ENCODE results near the gene RAB11FIP4. TPM values are rescaled to one million over a fixed set of nuclear protein-coding genes. Genes with fewer than 3 reads are reported as not detected.

RAB11FIP4 gene
- total RNA-seq, 4 donors from 2014 or later, result 9.9 to 23.6 (median 16.1) TPM

DNA sequence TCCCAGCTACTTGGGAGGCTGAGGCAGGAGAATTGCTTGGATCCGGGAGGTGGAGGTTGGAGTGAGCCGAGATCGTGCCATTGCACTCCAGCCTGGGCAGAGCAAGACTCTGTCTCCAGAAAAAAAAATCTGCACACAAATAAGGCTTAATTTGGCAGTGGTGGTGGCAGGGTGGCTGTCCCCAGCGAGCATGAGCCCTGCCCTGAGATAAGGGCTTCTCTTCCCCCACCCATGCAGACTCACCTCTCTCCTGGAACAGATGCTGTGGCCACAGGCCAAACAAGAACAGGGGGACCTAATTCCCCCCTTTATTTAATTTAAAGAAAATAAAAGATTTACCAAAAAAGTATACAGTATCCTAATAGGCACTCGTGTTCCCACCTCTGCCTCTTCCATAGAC is 157.2 kb downstream of the RAB11FIP4 start:
- no peaks in the 10 kb centered on the region for H3K36me3 ChIP-seq
- no peak for TF ChIP-seq POLR2A (IDR thresholded peaks at IDR 0.05)
- TF ChIP-seq, protein P1, sequence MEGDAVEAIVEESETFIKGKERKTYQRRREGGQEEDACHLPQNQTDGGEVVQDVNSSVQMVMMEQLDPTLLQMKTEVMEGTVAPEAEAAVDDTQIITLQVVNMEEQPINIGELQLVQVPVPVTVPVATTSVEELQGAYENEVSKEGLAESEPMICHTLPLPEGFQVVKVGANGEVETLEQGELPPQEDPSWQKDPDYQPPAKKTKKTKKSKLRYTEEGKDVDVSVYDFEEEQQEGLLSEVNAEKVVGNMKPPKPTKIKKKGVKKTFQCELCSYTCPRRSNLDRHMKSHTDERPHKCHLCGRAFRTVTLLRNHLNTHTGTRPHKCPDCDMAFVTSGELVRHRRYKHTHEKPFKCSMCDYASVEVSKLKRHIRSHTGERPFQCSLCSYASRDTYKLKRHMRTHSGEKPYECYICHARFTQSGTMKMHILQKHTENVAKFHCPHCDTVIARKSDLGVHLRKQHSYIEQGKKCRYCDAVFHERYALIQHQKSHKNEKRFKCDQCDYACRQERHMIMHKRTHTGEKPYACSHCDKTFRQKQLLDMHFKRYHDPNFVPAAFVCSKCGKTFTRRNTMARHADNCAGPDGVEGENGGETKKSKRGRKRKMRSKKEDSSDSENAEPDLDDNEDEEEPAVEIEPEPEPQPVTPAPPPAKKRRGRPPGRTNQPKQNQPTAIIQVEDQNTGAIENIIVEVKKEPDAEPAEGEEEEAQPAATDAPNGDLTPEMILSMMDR (IDR thresholded peaks at IDR 0.05), result no peak
- WGBS, 2 donors, result 47 to 48% methylated on average over 5 of the region's 5 CpGs
- peaks cover 0 to 24% (median 0%) of the 10 kb centered on the region in 3 donors for H3K4me1 ChIP-seq
- peak overlapping the region; percentile 87 to 96 (median 91) for H3K4me3 ChIP-seq
- no peaks in the 10 kb centered on the region for H3K27me3 ChIP-seq
- no peak for DNase-seq
- no peaks in the 10 kb centered on the region for H3K9me3 ChIP-seq
- intact Hi-C loops (cut with DNase I), result no loop called here
- peak overlapping the region; percentile 90 to 97 (median 94) for H3K27ac ChIP-seq

DNA sequence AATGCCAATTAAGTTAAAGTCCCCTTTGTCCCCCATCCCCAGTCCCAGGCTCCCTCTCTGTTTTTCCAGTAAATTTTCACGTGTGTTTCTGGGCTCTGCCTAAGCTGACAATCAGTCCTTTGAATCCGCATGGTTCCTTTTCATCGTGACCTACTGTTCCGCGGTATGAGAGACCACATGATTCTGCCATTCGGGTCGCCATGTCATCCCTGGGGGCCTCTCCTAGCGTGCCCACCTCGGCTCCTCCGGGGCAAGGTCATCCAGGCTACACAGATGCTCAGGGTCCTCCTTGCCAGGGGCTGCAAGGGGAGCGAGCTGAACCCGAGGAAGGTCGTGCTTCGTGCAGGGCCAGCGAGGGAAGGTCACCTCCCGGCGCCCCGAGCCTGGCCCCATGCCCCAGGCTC is 157.6 kb downstream of the RAB11FIP4 start:
- intact Hi-C loops (cut with DNase I), result no loop called here
- DNase-seq, result no peak

DNA sequence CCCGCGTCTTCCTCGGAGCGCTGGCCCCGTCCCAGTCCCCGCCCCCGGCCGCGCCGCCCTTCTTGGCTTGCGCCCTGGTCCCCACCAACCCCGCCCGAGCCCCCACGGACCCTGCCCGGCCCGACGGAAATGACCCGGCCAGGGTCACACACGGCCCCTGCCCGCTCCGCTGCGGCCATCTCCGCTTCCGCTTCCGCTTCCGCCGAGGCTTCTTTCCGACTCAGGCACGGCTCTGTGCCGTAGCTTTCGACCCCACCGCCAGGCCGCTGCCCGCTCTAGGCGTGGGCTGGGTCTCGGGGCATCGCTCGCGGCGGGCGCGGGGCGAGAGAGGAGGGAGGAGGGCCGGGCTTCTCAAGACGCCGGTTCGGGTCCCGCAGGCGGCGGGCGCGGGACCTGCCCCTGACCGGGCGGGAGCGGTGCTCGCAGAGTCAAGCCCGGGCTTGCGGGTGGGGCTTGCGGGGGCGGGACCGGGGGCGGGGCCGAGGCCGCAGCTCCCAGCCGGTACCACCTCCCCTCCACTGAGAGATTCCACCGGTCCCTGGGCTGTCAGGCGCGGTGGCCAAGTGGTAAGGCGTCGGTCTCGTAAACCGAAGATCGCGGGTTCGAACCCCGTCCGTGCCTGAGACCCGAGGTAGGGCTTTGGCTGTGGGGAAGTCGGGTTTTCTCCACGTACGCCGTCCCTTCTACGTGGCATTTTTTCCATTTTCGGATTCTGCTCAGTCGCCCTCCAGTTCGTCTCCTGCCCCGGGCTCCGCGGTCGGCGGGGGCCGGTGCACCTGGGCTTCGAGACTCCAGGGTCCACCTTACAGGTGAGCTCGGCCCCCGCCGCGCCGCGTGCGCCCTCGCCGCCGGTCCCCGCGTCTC is 158.3 kb downstream of the RAB11FIP4 start:
- no peaks in the 10 kb centered on the region for H3K9me3 ChIP-seq
- peaks cover 0 to 20% (median 0%) of the 10 kb centered on the region in 3 donors for H3K4me1 ChIP-seq
- H3K27me3 ChIP-seq, result no peaks in the 10 kb centered on the region
- peak overlapping the region; percentile 87 to 96 (median 91) for H3K4me3 ChIP-seq
- peak overlapping the region; percentile 90 to 97 (median 94) for H3K27ac ChIP-seq
- WGBS, 2 donors, result 0 to 1% methylated on average over 14 to 19 of the region's 105 CpGs
- H3K36me3 ChIP-seq, result no peaks in the 10 kb centered on the region
- intact Hi-C loops (cut with DNase I), result no loop called here
- peak; percentile 62 for DNase-seq
- TF ChIP-seq, protein P1 (IDR thresholded peaks at IDR 0.05), result peak in 2 of 6 experiments; percentile 7 to 20
- TF ChIP-seq POLR2A (IDR thresholded peaks at IDR 0.05), result peak in 1 of 4 donors; percentile 68

More for the DNA sequence above, 157.6 kb downstream of the RAB11FIP4 start:
- Histone ChIP-seq H3K36me3 (no peaks in the 10 kb centered on the region), H3K4me1 (peaks cover 0 to 23% (median 0%) of the 10 kb centered on the region in 3 donors), H3K27me3 (no peaks in the 10 kb centered on the region), H3K9me3 (no peaks in the 10 kb centered on the region), H3K27ac (peak overlapping the region; percentile 90 to 97 (median 94)), H3K4me3 (peak overlapping the region; percentile 87 to 96 (median 91))
- 1% methylated on average over 6 to 10 of the region's 18 CpGs for WGBS, 2 donors
- TF ChIP-seq, protein P1 (IDR thresholded peaks at IDR 0.05), result no peak
- no peak for TF ChIP-seq POLR2A (IDR thresholded peaks at IDR 0.05)

DNA sequence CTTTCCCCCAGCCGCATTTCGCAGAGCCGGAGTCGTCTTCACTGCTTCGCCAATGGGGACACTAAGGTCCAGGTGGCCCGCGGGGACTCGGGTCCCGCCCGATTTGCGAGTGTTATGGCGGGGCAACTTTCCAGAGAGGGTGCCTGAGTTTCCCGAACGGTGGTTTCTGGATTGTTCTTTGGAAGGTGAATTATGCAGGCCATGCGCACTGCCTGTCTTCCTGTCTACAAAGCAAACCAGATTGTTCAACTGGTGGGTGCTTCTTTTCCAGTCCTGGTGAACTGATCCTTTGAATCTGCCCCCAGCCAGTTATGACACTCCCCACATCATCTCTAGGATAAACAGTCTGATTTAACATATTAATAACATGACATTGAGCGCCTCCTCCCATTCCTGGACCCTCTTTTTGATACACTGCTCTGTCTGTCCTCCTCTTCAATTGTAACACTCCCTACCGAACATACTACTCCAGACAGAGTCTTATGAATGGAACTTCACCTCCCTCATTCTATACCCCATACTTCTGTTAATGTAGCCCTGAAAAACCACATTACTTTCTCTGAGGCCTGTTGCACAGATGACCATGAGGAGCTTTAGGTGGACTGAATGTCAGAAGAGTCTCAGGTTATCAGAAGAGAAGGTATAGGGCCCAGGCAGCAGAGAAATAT is 159.0 kb downstream of the RAB11FIP4 start:
- intact Hi-C loops (cut with DNase I), result no loop called here
- Histone ChIP-seq H3K27me3 (no peaks in the 10 kb centered on the region), H3K4me3 (peak overlapping the region; percentile 87 to 96 (median 91)), H3K36me3 (no peaks in the 10 kb centered on the region), H3K4me1 (peaks cover 0 to 20% (median 0%) of the 10 kb centered on the region in 3 donors), H3K27ac (peak overlapping the region; percentile 90 to 97 (median 94)), H3K9me3 (no peaks in the 10 kb centered on the region)
- DNase-seq, result no peak
- WGBS, 2 donors, result 12 to 70% methylated on average over 3 to 17 of the region's 17 CpGs
- TF ChIP-seq POLR2A (IDR thresholded peaks at IDR 0.05), result no peak
- TF ChIP-seq, protein P1 (IDR thresholded peaks at IDR 0.05), result no peak

DNA sequence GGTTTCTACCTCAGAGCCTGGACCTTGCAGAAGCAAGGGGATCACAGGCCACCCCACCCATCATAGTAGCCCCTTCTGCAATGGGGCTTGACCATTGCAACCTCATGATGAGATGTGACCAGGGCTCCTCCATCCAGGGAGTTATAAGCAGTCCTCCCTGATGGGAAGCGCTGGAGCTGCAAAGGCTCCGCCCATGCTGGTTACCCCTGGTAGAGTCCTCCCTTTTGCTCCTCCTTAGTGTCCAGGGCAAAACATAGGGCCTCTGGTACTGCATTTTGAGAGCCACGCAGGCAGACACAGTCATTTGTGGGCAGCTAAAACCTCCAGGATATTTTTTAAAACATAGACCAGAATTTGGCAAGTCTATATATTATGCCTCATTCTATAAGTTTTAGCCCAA is 161.1 kb downstream of the RAB11FIP4 start:
- Histone ChIP-seq H3K27me3 (no peaks in the 10 kb centered on the region), H3K36me3 (no peaks in the 10 kb centered on the region), H3K27ac (no peak overlapping the region), H3K4me1 (peaks cover 0 to 20% (median 0%) of the 10 kb centered on the region in 3 donors), H3K4me3 (no peak overlapping the region), H3K9me3 (no peaks in the 10 kb centered on the region)
- TF ChIP-seq, protein P1 (IDR thresholded peaks at IDR 0.05), result no peak
- no peak for TF ChIP-seq POLR2A (IDR thresholded peaks at IDR 0.05)
- intact Hi-C loops (cut with DNase I), result no loop called here
- DNase-seq, result no peak
- WGBS, 2 donors, result 80 to 93% methylated on average over 1 to 2 of the region's 3 CpGs
